GM21526 (cell line): ENCODE measurements around the gene LLGL2.
A peak's percentile ranks its signal among the peaks of the same experiment; 100 is the strongest.
"Not testable (repeated sequence)": the region's sequence is repeated elsewhere in the genome, so short reads cannot be mapped to it uniquely, and the experiment has no call there.

Experiments
- ATAC-seq: cut with Tn5 transposase; IDR thresholded peaks from one replicate; pipeline ENCODE4 v1.9.1; 2021; ENCODE audit warnings: moderate library complexity; ENCODE audit not compliant: unreplicated experiment, low FRiP score

LLGL2 gene

DNA sequence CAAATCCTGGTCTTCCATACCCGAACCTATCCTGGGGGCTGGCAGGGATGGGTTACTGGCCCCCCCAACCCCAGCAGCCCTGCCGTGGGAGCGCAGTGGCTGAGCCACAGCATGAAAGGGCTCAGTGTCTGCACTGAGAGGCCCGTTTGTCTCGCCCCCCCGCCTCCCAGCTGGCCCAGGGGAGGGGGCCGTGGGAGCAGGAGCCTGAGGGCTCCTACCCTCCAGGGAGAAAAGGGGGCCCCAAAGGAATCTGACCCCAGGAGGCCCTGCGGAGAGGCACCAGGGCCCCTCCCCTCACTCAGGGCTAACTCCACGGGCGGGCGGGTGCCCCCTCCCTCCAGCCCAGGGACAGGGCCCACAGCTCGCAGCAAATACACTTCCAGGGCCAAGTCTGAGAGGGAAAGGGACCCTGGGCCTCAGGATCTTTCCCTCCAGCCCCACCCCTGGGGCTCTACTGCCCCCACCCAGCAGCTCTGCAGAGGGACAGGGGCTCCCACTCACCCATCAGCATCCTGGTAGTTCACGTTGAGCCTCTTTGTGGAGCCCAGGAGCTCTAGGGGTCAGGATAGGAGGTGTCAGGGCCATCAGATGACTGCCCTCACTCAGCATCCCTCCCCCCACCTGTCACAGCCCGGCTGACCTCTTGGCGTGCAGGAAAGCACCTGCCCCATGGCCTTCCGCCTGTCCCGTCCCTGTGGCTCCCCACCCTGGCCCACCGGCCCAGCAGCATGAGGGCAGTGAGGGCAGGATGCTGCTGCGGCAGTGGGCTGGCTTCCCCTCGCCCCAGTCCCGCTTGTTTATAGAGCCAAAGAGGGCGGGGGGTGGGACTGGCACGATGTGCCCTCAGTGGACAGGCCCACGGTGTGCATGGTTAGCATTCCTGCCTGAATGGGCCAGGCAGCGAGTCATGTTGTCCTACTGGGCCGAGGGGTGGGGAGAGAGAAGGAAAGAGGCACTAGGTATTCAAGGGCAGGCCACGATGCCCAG is 17.5 kb upstream of the LLGL2 start:
- ATAC-seq: no peak

DNA sequence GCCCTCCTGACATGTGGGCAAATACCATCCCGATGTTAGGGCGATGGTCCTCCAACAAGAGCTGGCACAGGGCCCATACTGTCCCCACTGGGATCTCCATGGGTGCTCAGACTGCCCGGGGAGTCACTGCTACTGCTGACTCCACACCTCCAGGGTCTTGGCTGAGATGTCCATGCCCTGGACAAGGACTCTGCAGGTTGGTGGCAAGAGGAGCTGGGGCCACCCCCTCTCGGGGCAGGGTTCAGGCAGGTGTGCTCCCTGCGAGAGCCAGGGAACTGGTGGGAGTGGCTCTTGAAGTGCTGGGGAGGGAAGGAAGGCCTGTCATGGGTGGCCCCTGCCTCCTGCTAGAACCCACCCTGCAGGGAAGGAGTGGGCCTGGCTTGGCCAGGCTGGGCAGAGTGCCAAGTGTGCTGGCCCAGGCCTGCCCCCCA is 16.6 kb upstream of the LLGL2 start:
- no peak for ATAC-seq

- no peak for ATAC-seq
Measured at GRCh38 chr17:75509528-75510258, 15.8 kb upstream of the LLGL2 start.

DNA sequence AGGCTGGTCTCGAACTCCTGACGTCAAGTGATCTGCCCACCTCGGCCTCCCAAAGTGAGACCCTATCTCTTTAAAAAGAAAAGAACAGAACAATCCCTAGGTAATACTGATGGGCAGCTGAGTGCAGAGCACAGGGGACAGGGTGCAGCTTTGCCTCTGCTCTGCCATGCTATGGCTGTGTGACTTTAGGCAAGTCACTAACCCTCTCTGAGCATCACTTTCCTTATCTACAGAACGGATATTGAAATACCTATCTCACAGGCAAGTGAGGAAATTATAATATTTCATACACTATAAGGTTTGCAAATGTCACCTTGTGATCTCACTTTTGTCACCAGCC is 14.3 kb upstream of the LLGL2 start:
- ATAC-seq: no peak

- ATAC-seq: no peak
Measured at GRCh38 chr17:75511610-75512575, 13.6 kb upstream of the LLGL2 start.

DNA sequence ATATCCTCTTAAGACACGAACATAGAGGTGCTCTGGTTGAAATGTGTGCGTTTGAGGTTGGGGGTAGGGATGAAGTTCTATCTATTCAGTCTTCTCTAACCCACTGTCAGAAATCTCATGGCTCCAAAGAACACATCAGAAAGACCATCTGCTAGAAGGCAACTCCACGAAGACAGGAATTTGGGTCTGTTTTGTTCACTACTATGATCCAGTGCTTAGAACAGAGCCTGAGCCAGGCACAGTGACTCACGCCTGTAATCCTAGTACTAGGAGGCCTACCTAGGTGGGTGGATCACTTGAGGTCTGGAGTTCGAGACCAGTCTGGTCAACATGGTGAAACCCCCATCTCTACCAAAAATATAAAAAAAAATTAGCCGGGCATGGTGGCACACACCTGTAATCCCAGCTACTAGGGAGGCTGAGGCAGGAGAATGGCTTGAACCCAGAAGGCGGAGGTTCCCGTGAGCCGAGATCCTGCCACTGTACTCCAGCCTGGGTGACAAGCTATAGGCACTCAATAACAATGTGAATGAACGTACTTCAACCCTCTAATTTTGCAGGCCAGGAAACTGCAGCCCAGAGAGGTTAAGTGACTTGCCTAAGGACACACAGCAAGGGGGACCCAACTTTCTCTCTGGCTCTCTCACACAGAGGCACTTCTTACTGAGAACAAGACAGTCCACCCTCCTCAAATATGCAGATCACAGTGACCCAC is 12.4 kb upstream of the LLGL2 start:
- ATAC-seq: no peak

- no peak for ATAC-seq
Measured at GRCh38 chr17:75513641-75514000, 11.9 kb upstream of the LLGL2 start.

- no peak for ATAC-seq
Measured at GRCh38 chr17:75514299-75514918, 11.1 kb upstream of the LLGL2 start.

DNA sequence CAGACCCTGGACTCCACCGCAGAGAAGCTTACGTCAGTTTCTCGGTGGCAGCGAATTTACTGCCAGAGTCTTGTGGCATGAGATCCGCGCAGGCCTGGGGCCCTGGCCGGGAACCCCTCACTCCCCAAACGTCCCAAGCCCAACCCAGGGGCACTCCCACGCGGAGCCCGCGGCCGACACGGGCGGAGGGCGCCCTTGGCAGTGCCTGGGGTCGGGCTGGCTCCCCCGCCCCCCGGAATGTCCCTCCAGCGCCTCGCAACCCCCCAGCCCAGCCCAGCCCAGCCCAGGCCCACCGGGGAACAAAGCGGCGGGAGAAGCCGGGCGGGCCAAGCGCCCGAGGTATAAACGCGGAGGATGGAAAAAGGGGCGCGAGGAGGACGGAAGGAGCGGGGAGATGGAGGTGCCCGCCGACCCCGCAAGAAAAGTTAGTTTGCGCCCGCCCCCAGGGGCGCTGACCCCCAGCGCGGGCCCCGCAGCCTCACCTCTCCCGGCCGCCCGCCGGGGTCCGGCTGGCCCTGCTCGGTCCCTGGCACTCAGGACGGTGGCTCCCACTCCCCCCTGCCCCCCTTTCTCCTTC is 10.5 kb upstream of the LLGL2 start:
- ATAC-seq: no peak

DNA sequence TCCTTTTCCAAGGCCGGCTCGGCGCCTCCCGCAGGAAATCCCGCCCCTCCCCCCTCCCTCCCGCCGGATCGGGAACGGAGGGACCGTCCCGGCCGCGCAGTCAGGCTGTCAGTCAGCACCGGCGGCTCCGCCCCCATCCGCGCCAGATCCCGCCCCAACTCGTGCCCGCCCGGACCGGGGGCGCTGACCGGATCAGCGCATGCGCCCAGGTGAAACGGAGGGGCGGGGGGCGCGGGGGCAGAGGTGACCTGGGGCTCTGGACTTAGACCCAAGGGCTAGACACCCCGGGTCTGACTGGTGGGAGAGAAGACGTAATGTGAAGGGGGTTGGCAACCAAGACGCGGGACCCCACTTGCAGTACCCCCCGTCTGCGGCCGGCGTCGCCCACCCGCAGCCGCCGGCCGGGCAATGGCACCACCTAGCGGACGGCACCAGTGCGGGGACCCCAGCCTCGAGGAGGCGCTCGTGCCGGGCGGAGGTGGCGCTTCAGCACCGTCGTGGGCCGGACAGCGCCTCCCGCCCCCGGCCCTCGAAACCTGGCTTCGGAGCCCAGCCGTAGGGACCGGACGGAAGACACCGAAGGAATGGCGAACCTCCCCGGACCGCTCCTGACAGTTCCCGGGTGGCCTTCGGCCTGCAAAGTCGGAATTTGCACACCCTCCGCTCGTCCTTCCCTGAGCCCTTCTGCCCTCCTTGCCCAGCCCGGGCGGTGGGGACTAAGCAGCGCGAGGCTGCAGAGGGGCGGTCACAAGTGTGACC is 9.8 kb upstream of the LLGL2 start, which contains the start of gene CASKIN2:
TSS of gene CASKIN2 (minus strand) at position 42 of the 759 bp plus-strand sequence. CDS start 1,733 bp downstream, outside the sequence.
- ATAC-seq: no peak

DNA sequence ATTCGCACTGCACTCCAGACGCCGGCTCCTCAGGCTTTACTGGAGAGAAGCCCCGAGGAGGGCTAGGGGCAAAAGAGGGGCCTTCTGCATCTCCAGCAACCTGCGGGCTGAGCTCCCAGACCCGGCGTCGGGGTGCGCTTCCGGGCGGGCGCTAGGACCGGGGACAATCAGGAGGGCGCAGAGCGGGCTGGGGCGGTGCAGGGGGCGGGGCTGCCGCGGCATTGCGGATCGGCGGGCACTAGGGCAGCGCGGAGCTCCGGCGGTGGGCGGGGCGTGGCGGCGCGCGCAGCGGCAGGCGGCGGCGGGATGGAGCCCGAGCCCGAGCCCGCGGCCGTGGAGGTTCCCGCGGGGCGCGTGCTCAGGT is 9.3 kb upstream of the LLGL2 start, which contains the start of gene TSEN54:
TSS of gene TSEN54 (plus strand) at position 274 of the 364 bp plus-strand sequence. CDS start at position 307, 33 bp downstream.
- ATAC-seq: peak; percentile 68

DNA sequence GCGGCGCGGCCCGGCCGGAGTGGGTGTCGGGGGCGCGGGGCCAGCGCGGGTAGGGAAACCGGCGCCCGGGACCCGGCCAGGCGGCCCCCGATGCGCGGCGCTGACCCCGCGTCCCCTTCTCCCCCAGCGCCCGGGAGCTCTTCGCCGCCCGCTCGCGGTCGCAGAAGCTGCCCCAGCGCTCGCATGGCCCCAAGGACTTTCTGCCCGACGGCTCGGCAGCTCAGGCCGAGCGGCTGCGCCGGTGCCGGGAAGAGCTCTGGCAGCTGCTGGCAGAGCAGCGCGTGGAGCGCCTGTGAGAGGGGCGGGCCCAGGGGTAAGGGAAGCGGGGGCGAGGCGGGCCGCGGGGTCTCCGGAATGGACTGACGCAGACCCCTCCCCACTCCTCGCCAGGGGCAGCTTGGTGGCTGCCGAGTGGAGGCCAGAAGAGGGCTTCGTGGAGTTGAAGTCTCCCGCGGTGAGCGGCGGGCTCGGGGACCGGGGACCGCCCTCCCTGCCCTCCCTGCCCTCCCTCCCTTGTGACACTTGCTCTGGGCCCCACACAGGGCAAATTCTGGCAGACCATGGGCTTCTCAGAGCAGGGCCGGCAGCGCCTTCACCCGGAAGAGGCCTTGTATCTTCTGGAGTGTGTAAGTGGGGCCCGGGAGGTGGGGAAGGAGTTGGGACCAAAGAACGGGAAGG is 8.7 kb upstream of the LLGL2 start:
- ATAC-seq: no peak

- no peak for ATAC-seq
Measured at GRCh38 chr17:75517297-75517865, 8.1 kb upstream of the LLGL2 start.

GRCh38 chr17:75518201-75518600 is 7.3 kb upstream of the LLGL2 start:
- no peak for ATAC-seq

- no peak for ATAC-seq
Measured at GRCh38 chr17:75518983-75519537, 6.4 kb upstream of the LLGL2 start.

- not testable (repeated sequence) for ATAC-seq
Measured at GRCh38 chr17:75520413-75520812, 5.1 kb upstream of the LLGL2 start.

DNA sequence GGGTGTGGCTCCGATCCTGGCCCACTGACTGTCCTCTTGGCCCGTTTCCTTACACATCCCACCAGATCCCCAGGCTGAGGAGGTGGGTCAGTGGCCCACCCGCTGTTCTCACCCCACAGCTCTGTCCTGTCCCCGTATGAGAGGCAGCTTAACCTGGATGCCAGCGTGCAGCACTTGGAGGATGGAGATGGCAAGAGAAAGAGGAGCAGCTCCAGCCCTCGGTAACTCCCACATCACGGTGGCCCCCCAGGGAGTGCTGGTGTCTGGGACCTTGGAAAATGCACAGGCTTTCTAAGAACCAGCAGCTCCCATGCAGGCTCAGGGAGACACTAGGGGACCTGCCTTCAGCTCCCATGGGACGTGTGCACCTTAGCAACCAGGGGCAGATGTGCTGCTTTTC is 4.2 kb upstream of the LLGL2 start:
- ATAC-seq: no peak
